HCT116 (cell line): ENCODE data around the gene DMRTA2.

Experiments used
- ATF3 ChIP-seq: IDR thresholded peaks from 2 replicates; pipeline ENCODE4 v1.6.1; 2012
- CBX3 ChIP-seq: IDR thresholded peaks from 2 replicates; pipeline ENCODE4 v1.6.1; 2012; ENCODE audit warnings: low read depth
- CTCF ChIP-seq, 3 experiments: fragments of 200-600 bp in 1 of 3; sonication (generic) in 1 of 3; IDR thresholded peaks in 2 of 3; conservative IDR thresholded peaks in 1 of 3; 2 replicates each; pipeline ENCODE4 v1.5.1; 2012 to 2017; ENCODE audit warnings: low read depth in 2 of 3, low read length in 2 of 3, antibody characterized with exemption in 1 of 3, borderline replicate concordance in 1 of 3, control low read depth in 1 of 3, mild to moderate bottlenecking in 1 of 3, mixed read lengths in 1 of 3, mixed run types in 1 of 3, moderate library complexity in 1 of 3; ENCODE audit not compliant: insufficient read depth in 1 of 3
- ELF1 ChIP-seq: IDR thresholded peaks from 2 replicates; pipeline ENCODE4 v1.6.1; 2012; ENCODE audit warnings: low read depth, borderline replicate concordance
- EZH2 ChIP-seq: fragments of 200-600 bp; sonication (generic); IDR thresholded peaks from 2 replicates; pipeline ENCODE4 v1.6.1; 2017; ENCODE audit warnings: antibody characterized with exemption, mixed run types
- EZH2phosphoT487 ChIP-seq: fragments of 200-600 bp; IDR thresholded peaks from 2 replicates; pipeline ENCODE4 v1.6.1; 2018; ENCODE audit warnings: antibody characterized with exemption, borderline replicate concordance
- JUND ChIP-seq: IDR thresholded peaks from 2 replicates; pipeline ENCODE4 v1.6.1; 2012
- POLR2A ChIP-seq: IDR thresholded peaks from 2 replicates; pipeline ENCODE4 v1.7.0; 2011; ENCODE audit warnings: borderline replicate concordance; ENCODE audit not compliant: insufficient read depth, insufficient read length; ENCODE audit errors: extremely low read depth
- POLR2AphosphoS5 ChIP-seq: IDR thresholded peaks from 2 replicates; pipeline ENCODE4 v1.6.1; 2011; ENCODE audit warnings: mild to moderate bottlenecking, low read depth, low read length, moderate library complexity
- RAD21 ChIP-seq: IDR thresholded peaks from 2 replicates; pipeline ENCODE4 v1.6.1; 2012; ENCODE audit warnings: low read depth, mild to moderate bottlenecking
- REST ChIP-seq: IDR thresholded peaks from 2 replicates; pipeline ENCODE4 v1.6.1; 2012; ENCODE audit warnings: low read depth
- YY1 ChIP-seq: IDR thresholded peaks from 2 replicates; pipeline ENCODE4 v1.6.1; 2011; ENCODE audit warnings: low read length, low read depth, moderate library complexity, mild to moderate bottlenecking; ENCODE audit not compliant: insufficient replicate concordance; ENCODE audit errors: extremely low read depth
- ZFX ChIP-seq: fragments of 450-650 bp; IDR thresholded peaks from 2 replicates; pipeline ENCODE4 v1.6.1; 2017

- TF ChIP-seq REST (no peak), POLR2AphosphoS5 (no peak), EZH2 (no peak), CTCF (IDR thresholded peaks at IDR 0.05 in 2 of 3, conservative IDR thresholded peaks at IDR 0.05 in 1 of 3; ENCODE audit: borderline replicate concordance in 1 of 3, insufficient read depth in 1 of 3, low read depth in 2 of 3, low read length in 2 of 3) (no peak), EZH2phosphoT487 (no peak), POLR2A (no peak), ZFX (no peak), RAD21 (no peak), CBX3 (no peak), YY1 (no peak), JUND (no peak), ELF1 (no peak), ATF3 (no peak)
Observed at GRCh38 chr1:50417946-50418599, 5.2 kb downstream of the DMRTA2 start.
